Spinal cord (tissue), 10 donors: ENCODE data around the gene AADACL4. TPM values are rescaled to one million over a fixed set of nuclear protein-coding genes. Genes with fewer than 3 reads are reported as not detected.
A peak's percentile ranks its signal among the peaks of the same experiment; 100 is the strongest.

Experiments
- DNase-seq, 6 donors: peaks; one replicate each; pipeline versions ENCODE4 v3.0.0 to v3.0.0-alpha.2; 2013 to 2015; ENCODE audit warnings: low spot score in 6 of 6, low read depth in 4 of 6
- H3K27ac ChIP-seq: one replicate; pipeline ENCODE4 v1.5.1; 2013; ENCODE audit warnings: low read depth, low read length, control low read depth
- H3K27me3 ChIP-seq: one replicate; pipeline ENCODE4 v1.6.1; 2013; ENCODE audit warnings: low read length; ENCODE audit not compliant: control insufficient read depth, insufficient read depth
- H3K36me3 ChIP-seq: one replicate; pipeline ENCODE4 v1.6.1; 2013; ENCODE audit warnings: low read length; ENCODE audit not compliant: control insufficient read depth, insufficient read depth
- H3K4me1 ChIP-seq: one replicate; pipeline ENCODE4 v1.6.1; 2013; ENCODE audit warnings: low read length; ENCODE audit not compliant: control insufficient read depth, insufficient read depth
- H3K4me3 ChIP-seq: one replicate; pipeline ENCODE4 v1.5.1; 2013; ENCODE audit warnings: low read depth, low read length, control low read depth
- H3K9me3 ChIP-seq: one replicate; pipeline ENCODE4 v1.6.1; 2013; ENCODE audit warnings: low read length; ENCODE audit not compliant: control insufficient read depth, insufficient read depth
- WGBS: methylation state at CpG from one replicate; pipeline ENCODE4 v1.1.5; 2013; ENCODE audit warnings: missing lambda C conversion rate; ENCODE audit not compliant: insufficient coverage; 5-methylcytosine and 5-hydroxymethylcytosine counted together
- polyA plus RNA-seq, 2 donors: library from polyadenylated mRNA; unstranded; fragments of 120-200 nt; gene quantifications; one replicate each; pipeline ENCODE4 v1.2.1, GENCODE V29; 2013; ENCODE audit not compliant: insufficient read length in 2 of 2
- total RNA-seq, 2 donors: library from RNA; depleted of rRNA in 1 of 2; stranded (reverse); fragments of 120-200 nt in 1 of 2; fragments of >200 nt in 1 of 2; gene quantifications; one replicate each; pipeline versions ENCODE4 v1.2.3 to v1.2.4, GENCODE V29; 2013 to 2014
- donor health status: healthy.

Gene AADACL4
- total and polyA plus RNA-seq, 4 donors: 0.11 TPM; not detected in 3

GRCh38 chr1:12617901-12618660, 25.8 kb upstream of the AADACL4 start, which contains the start of gene DHRS3:
Gene DHRS3 (minus strand): TSS chr1:12618210. CDS start chr1:12617348, 862 bp downstream.
- Histone ChIP-seq H3K4me1 (peaks cover 82% of the 10 kb centered on the region), H3K9me3 (no peaks in the 10 kb centered on the region), H3K27ac (peak within 1 kb of the TSS; percentile 98), H3K27me3 (peaks cover 11% of the 10 kb centered on the region), H3K36me3 (no peaks in the 10 kb centered on the region), H3K4me3 (peak within 1 kb of the TSS; percentile 86)
- DNase-seq: peak in 2 of 6 donors; percentile 86 to 89
- WGBS: 2% methylated on average over 59 of the region's 69 CpGs

GRCh38 chr1:12618661-12618964, 25.3 kb upstream of the AADACL4 start:
- WGBS: 44% methylated on average over 1 of the region's 6 CpGs
- Histone ChIP-seq H3K27me3 (peaks cover 11% of the 10 kb centered on the region), H3K27ac (peak overlapping the region; percentile 98), H3K4me1 (peaks cover 85% of the 10 kb centered on the region), H3K9me3 (no peaks in the 10 kb centered on the region), H3K36me3 (no peaks in the 10 kb centered on the region), H3K4me3 (peak overlapping the region; percentile 86)
- no peak for DNase-seq

DNA sequence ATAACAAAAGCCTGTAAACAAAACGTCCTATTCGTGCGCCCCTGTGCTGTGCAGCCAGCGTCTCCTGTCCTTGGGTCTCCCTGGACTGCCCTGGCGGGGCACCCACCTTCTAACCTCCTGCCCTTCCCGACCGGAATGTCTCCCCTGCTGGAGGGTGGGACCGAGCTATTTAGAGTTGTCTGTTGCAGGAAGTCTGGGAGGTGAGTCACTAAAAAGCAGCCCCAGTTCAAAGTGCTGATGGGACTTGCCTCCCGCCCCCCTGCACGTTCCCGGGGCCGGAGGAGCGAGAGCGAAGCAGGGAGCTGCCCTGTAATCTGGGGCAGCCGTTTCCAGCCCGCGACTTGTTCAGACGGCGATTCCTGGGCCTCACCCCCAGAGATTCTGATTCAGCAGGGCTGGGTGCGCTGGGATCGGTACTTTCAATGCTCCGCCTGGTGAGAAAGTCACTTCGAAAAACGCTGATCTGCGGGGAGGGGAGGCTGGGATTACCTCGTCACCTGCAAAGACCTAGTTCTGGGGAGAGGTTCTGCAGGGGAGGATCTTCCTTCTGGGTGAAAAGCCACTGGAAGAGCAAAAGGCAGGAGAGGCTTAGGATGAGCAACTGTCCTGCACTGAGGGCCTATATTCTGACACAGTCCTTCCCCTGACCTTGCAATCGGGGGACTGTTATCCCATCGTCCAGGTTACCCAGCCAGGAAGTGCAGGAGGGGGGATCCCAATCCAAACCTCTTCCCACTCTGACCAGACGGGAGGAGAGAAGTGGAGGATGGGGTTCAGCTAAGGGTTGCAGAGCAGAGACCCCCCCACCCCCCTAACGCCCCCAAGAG, 24.7 kb upstream of the AADACL4 start:
- Histone ChIP-seq H3K9me3 (no peaks in the 10 kb centered on the region), H3K36me3 (no peaks in the 10 kb centered on the region), H3K27me3 (peaks cover 11% of the 10 kb centered on the region), H3K4me1 (peaks cover 86% of the 10 kb centered on the region), H3K27ac (peak overlapping the region; percentile 98), H3K4me3 (peak overlapping the region; percentile 86)
- WGBS: 49% methylated on average over 24 of the region's 30 CpGs
- DNase-seq: peak in 2 of 6 donors; percentile 17 to 49

DNA sequence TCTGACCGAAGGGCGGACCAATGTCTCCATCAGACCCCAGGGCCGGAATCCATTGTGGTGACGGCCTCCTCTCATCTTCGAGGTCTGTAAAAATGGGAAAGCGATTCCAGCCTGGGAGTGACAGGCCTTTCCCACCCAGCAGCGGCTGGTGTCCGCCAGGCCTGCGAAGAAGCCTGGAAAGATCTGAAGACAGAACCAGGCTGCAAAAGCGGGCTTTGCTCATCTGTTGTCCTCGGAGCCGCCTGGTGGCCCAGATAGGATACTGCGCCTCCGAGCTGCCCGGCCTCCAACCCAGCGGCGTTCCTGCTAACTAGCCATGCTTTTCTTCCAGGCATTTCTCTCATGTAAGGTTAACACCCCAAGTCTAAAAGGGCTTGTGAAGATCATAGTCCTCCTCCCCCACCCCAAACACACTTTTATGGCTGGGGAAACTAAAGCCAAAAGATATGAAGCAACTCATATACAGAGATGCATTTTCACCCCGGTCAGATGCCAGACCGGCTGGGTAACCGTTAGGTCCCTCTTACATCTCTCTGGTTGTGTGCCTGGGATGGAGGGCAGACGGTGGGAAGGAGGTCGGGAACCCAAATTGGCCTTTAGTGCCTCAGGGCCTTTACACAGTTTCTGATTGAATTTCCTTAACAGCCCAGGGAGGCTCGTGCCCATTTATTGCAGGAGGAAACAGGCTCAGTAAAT, 23.9 kb upstream of the AADACL4 start:
- DNase-seq: peak in 5 of 6 donors; percentile 75 to 96 (median 83)
- H3K4me1 ChIP-seq: peaks cover 79% of the 10 kb centered on the region
- peak overlapping the region; percentile 98 for H3K27ac ChIP-seq
- WGBS: 14% methylated on average over 19 of the region's 23 CpGs
- no peaks in the 10 kb centered on the region for H3K9me3 ChIP-seq
- no peaks in the 10 kb centered on the region for H3K36me3 ChIP-seq
- H3K4me3 ChIP-seq: peak overlapping the region; percentile 86
- H3K27me3 ChIP-seq: peaks cover 11% of the 10 kb centered on the region

- no peak for DNase-seq
- Histone ChIP-seq H3K4me3 (no peak overlapping the region), H3K27me3 (peaks cover 11% of the 10 kb centered on the region), H3K27ac (peak overlapping the region; percentile 98), H3K4me1 (peaks cover 76% of the 10 kb centered on the region), H3K9me3 (no peaks in the 10 kb centered on the region), H3K36me3 (no peaks in the 10 kb centered on the region)
- 86% methylated on average over 1 of the region's 4 CpGs for WGBS
These were observed 23.4 kb upstream of the AADACL4 start for GRCh38 chr1:12620488-12620865.

GRCh38 chr1:12620931-12621330, 23.0 kb upstream of the AADACL4 start:
- Histone ChIP-seq H3K4me1 (peaks cover 71% of the 10 kb centered on the region), H3K27me3 (peaks cover 10% of the 10 kb centered on the region), H3K27ac (peak overlapping the region; percentile 98), H3K9me3 (no peaks in the 10 kb centered on the region), H3K4me3 (no peak overlapping the region), H3K36me3 (no peaks in the 10 kb centered on the region)
- no peak for DNase-seq
- WGBS: 91% methylated on average over 8 of the region's 8 CpGs

DNA sequence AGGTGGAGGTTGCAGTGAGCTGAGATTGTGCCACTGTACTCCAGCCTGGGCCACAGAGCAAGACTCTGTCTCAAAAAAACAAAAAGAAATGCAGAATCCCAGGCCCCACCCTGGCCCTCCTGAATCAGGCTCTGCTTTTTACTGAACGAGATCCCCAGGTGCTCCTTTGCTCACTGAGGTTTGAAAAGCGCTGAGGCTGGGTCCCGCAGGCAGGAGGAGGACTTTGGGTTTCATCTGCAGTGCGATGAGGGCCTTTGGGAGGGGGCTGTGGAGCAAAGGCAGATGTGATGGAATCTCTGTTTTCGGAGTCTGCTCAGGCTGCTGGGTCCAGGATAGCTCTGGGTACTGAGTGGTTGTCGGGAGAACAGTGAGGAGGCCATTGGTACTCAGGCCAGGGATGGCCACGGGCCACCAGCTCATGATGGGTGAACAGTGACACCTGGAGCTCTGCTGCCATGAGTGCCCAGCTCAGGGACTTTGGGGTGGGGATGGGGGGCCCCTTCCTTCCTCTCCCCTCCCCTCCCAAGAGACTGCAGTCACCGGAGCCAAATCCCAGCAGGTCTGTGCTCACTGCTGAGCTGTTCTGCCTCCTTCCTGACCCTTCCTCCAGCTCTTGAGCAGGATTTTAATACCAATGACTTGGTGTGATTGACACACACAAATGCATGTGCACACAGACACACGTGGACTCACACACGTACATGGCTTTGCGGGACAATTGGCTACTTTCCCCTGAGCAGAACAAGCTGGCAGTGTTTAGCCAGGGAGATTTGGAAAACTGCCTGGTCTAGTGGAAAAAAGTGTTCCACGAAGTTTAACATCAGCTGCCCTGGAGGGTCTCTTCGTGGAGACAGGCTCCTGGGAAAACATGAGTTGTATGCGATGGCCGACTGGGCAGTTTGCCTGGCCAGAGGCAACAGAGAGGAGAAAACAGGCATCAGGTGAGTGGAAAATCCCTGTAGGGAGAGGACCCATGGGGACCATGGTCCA, 22.2 kb upstream of the AADACL4 start:
- peaks cover 6% of the 10 kb centered on the region for H3K27me3 ChIP-seq
- H3K36me3 ChIP-seq: no peaks in the 10 kb centered on the region
- no peaks in the 10 kb centered on the region for H3K9me3 ChIP-seq
- H3K27ac ChIP-seq: peak overlapping the region; percentile 98
- H3K4me3 ChIP-seq: no peak overlapping the region
- 39% methylated on average over 15 of the region's 15 CpGs for WGBS
- peak in 4 of 6 donors; percentile 50 to 86 (median 70) for DNase-seq
- peaks cover 64% of the 10 kb centered on the region for H3K4me1 ChIP-seq

DNA sequence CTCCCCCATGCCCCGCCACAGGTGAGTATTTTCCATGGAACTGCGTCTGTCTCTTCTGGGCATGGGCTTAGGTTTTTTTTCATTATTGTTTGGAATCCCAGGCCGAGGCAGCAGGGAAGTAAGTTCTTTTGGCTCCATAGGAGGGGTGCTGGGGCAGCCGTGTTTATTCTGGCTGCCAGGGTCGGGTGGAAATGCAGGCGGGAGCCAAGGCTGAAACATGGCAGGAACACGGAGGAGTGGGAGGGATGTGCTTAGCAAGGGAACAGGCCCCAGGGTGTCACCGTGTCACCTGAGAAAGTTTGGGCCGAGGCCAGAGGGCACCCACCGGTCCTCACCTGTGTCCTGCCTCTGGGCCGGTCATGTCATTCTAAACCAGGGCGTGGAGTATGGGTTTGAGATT, 21.4 kb upstream of the AADACL4 start:
- peak in 1 of 6 donors; percentile 61 for DNase-seq
- Histone ChIP-seq H3K4me3 (no peak overlapping the region), H3K9me3 (no peaks in the 10 kb centered on the region), H3K27ac (peak overlapping the region; percentile 80), H3K4me1 (peaks cover 56% of the 10 kb centered on the region), H3K27me3 (no peaks in the 10 kb centered on the region), H3K36me3 (no peaks in the 10 kb centered on the region)
- 52% methylated on average over 9 of the region's 12 CpGs for WGBS
